Activated CD4-positive, alpha-beta T cell treated with anti-CD3 and anti-CD28 coated beads for 36 hours (primary cell): ENCODE data around the gene SPECC1L. TPM values are rescaled to one million over a fixed set of nuclear protein-coding genes. Genes with fewer than 3 reads are reported as not detected.
"Not testable (repeated sequence)": the region's sequence is repeated elsewhere in the genome, so short reads cannot be mapped to it uniquely, and the experiment has no call there.

ENCODE experiments used
- ATAC-seq: fragments of 200-7000 bp; cut with Tn5 transposase; one replicate; pipeline ENCODE4 v1.10.0; 2021; ENCODE audit warnings: mild to moderate bottlenecking, moderate library complexity
- CTCF ChIA-PET: fragments of 350-600 bp; sonication (Branson Sonifier 250); formaldehyde crosslinking; loops from one replicate; lab custom pipeline; 2021; ENCODE audit warnings: antibody characterized with exemption; lab: Charles Lee
- POLR2A ChIA-PET: fragments of 350-600 bp; sonication (Branson Sonifier 250); formaldehyde crosslinking; loops from one replicate; lab custom pipeline; 2021; ENCODE audit warnings: antibody characterized with exemption, inconsistent platforms; lab: Charles Lee
- DNase-seq: peaks from one replicate; pipeline ENCODE4 v3.0.0-alpha.2; 2020
- H3K27ac Mint-ChIP-seq: one replicate; pipeline ENCODE4 v1.8.0; 2021; ENCODE audit warnings: mixed read lengths
- H3K27me3 Mint-ChIP-seq: one replicate; pipeline ENCODE4 v1.8.0; 2021; ENCODE audit warnings: mixed read lengths
- H3K36me3 Mint-ChIP-seq: one replicate; pipeline ENCODE4 v1.8.0; 2021; ENCODE audit warnings: low read depth, mixed read lengths
- H3K4me1 Mint-ChIP-seq: one replicate; pipeline ENCODE4 v1.8.0; 2021; ENCODE audit warnings: mixed read lengths
- H3K4me3 Mint-ChIP-seq: one replicate; pipeline ENCODE4 v1.8.0; 2021; ENCODE audit warnings: mild to moderate bottlenecking, moderate library complexity, mixed read lengths
- H3K9me3 Mint-ChIP-seq: one replicate; pipeline ENCODE4 v1.8.0; 2021; ENCODE audit warnings: low read depth, mixed read lengths
- intact Hi-C, 2 experiments: fragments of 100-400 bp; cut with DNase I in 1 of 2; cut with micrococcal nuclease in 1 of 2; formaldehyde crosslinking; loops; one replicate each; pipeline versions ENCODE4 v1.14.2 to v1.15.1; 2022 to 2024; cut with DNase I, micrococcal nuclease
- total RNA-seq, 2 experiments: library from RNA; stranded (reverse); gene quantifications; one replicate each; pipeline ENCODE4 v1.2.3, GENCODE V29; 2021

The SPECC1L gene
- total RNA-seq, 2 experiments from 2014 or later: 31.5 to 38.2 TPM

DNA sequence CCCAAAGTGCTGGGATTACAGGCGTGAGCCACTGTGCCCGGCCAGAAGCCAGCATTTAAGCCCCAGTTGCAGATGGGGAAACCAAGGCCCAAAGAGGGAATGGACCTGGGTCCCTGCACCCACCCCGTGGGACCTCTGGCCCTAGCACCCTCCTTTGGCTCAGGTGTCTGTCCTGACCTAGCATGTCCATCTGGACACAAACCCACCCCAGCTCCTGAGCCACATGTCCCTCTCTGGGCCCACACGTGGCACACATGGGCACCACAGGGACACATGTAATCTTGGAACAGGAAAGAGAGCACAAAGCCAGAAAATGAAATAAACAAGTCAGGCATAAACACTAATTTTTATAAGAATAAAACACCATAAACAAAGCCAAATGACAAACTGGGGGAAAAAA lies 35.3 kb upstream of the SPECC1L start:
- CTCF ChIA-PET: no interaction called here
- Mint-ChIP-seq H3K4me3 (no peak overlapping the region), H3K27ac (no peak overlapping the region), H3K9me3 (no peaks in the 10 kb centered on the region), H3K27me3 (no peaks in the 10 kb centered on the region), H3K4me1 (peaks cover 2% of the 10 kb centered on the region), H3K36me3 (no peaks in the 10 kb centered on the region)
- DNase-seq: no peak
- POLR2A ChIA-PET: no interaction called here
- ATAC-seq: no peak
- intact Hi-C loops: no loop called here

DNA sequence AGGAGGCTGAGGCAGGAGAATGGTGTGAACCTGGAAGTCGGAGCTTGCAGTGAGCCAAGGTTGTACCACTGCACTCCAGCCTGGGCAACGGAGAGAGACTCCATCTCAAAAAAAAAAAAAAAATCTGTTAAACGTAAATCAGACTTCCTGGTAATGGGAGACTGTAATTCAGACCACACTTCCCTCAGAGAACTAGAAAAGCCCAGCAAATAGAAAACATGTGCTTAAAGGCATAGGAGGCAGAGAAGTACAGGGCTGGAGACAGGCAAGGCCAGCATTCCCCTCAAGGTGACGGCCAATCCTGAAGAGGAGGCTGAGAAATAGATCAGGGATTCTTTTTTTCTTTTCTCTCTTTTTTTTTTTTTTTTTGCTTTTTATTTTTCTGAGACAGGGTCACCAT lies 34.0 kb upstream of the SPECC1L start:
- no peak for DNase-seq
- no peak for ATAC-seq
- POLR2A ChIA-PET: no interaction called here
- CTCF ChIA-PET: interaction anchor here (1.1 kb wide), 1 partner anchor 47 kb away, joined by 3 read pairs; no protein-coding TSS in a partner anchor
- Mint-ChIP-seq H3K9me3 (no peaks in the 10 kb centered on the region), H3K27ac (no peak overlapping the region), H3K4me3 (no peak overlapping the region), H3K27me3 (no peaks in the 10 kb centered on the region), H3K36me3 (no peaks in the 10 kb centered on the region), H3K4me1 (peaks cover 10% of the 10 kb centered on the region)
- intact Hi-C loops: no loop called here

DNA sequence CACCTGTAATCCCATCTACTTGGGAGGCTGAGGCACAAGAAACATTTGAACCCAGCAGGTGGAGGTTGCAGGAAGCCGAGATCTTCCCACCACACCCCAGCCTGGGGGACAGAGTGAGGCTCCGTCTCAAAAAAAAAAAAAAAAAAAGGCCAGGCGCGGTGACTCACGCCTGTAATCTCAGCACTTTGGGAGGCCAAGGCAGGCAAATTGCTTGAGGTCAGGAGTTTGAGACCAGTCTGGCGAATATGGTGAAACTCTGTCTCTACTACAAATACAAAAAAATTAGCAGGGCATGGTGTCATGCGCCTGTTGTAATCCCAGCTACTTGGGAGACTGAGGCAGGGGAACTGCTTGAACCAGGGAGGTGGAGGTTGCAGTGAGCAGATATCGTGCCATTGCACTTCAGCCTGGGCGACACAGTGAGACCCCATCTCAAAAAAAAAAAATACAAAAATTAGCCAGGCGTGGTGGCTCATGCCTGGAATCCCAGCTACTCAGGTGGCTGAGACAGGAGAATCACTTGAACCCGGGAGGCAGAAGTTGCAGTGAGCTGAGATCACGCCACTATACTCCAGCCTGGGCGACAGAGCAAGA lies 32.4 kb upstream of the SPECC1L start:
- POLR2A ChIA-PET, H3K36me3 Mint-ChIP-seq, H3K4me3 Mint-ChIP-seq, H3K27me3 Mint-ChIP-seq, intact Hi-C loops, H3K9me3 Mint-ChIP-seq, ATAC-seq, DNase-seq, H3K27ac Mint-ChIP-seq: not testable (repeated sequence)
- H3K4me1 Mint-ChIP-seq: peaks cover 24% of the 10 kb centered on the region
- CTCF ChIA-PET: interaction anchor here (0.8 kb wide), 1 partner anchor 31 kb away, joined by 3 read pairs; no protein-coding TSS in a partner anchor

DNA sequence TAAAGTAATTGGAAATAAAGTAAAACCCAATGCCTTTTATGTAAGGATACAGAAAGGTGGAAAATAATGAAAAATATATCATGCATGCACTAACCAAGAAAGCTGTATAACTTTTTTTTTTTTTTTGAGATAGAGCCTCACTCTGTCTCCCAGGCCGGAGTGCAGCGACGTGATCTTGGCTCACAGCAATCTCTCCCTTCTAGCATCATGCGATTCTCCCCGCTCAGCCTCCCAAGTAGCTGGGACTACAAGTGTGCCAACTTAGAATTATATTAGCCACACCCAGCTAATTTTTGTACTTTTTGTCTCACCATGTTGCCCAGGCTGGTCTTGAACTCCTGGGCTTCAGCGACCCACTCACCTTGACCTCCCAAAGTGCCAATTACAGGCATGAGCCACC lies 30.2 kb upstream of the SPECC1L start:
- Mint-ChIP-seq H3K27me3 (no peaks in the 10 kb centered on the region), H3K4me3 (no peak overlapping the region), H3K27ac (no peak overlapping the region), H3K36me3 (no peaks in the 10 kb centered on the region), H3K9me3 (no peaks in the 10 kb centered on the region), H3K4me1 (peaks cover 36% of the 10 kb centered on the region)
- intact Hi-C loops: no loop called here
- DNase-seq: no peak
- no peak for ATAC-seq
- ChIA-PET POLR2A (no interaction called here), CTCF (no interaction called here)

DNA sequence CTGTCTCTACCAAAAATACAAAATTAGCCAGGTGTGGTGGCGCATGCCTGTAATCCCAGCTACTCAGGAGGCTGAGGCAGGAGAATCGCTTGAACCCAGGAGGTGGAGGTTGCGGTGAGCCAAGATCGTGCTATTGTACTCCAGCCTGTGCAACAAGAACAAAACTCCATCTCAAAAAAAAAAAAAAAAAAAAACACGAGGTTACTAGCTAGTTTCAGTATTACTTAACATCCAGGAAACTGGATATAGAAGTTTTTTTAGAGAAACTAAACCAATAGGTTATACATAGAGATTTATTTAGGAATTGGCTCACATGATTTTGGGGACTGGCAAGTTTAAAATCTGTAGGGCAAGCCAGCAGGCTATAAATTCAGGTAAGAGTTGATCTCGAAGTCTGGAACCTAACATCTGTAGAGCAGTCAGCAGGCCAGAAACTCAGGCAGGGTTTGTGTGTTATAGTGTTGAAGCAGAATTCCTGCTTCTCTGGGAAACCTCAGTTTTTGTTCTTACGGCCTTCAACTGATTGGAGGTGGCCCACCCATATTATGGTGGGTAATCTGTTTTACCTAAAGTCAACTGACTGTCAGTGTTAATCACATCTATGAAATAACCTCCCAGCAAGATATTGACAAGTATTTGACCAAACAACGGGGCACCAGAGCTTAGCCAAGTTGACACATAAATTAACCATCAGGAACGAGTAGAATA lies 29.5 kb upstream of the SPECC1L start:
- POLR2A ChIA-PET, H3K9me3 Mint-ChIP-seq, H3K27me3 Mint-ChIP-seq, ATAC-seq, intact Hi-C loops, DNase-seq, H3K4me3 Mint-ChIP-seq, H3K36me3 Mint-ChIP-seq: not testable (repeated sequence)
- Mint-ChIP-seq H3K4me1 (peaks cover 36% of the 10 kb centered on the region), H3K27ac (peak overlapping the region; percentile 19)
- CTCF ChIA-PET: interaction anchor here (1.5 kb wide), 1 partner anchor 10 kb away, joined by 5 read pairs; no protein-coding TSS in a partner anchor

DNA sequence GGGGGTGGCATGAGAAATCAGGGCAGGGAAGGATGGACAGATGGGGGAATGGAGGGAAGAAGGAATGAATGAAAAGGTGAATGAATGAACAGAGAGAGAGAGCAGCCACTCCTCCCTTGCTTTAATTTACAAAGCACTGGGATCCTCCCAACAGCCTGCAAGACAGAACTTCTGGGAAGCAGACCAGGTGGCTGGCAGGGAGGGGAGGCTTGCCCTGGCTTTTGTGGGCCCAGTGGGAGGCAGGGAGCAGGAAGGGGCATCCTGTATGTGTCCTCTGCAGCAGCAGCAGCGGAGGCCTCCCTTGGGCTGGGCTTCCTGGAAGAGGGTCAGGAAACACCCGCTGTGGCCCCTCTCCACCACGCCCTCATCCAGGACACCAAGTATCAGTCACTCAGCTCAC lies 27.2 kb upstream of the SPECC1L start:
- POLR2A ChIA-PET, H3K9me3 Mint-ChIP-seq, H3K36me3 Mint-ChIP-seq, intact Hi-C loops, ATAC-seq, H3K4me3 Mint-ChIP-seq, H3K27me3 Mint-ChIP-seq: not testable (repeated sequence)
- peaks cover 36% of the 10 kb centered on the region for H3K4me1 Mint-ChIP-seq
- peak; percentile 20 for DNase-seq
- CTCF ChIA-PET: interaction anchor here (1.5 kb wide), 1 partner anchor 9 kb away, joined by 5 read pairs; no protein-coding TSS in a partner anchor
- peak overlapping the region; percentile 58 for H3K27ac Mint-ChIP-seq

DNA sequence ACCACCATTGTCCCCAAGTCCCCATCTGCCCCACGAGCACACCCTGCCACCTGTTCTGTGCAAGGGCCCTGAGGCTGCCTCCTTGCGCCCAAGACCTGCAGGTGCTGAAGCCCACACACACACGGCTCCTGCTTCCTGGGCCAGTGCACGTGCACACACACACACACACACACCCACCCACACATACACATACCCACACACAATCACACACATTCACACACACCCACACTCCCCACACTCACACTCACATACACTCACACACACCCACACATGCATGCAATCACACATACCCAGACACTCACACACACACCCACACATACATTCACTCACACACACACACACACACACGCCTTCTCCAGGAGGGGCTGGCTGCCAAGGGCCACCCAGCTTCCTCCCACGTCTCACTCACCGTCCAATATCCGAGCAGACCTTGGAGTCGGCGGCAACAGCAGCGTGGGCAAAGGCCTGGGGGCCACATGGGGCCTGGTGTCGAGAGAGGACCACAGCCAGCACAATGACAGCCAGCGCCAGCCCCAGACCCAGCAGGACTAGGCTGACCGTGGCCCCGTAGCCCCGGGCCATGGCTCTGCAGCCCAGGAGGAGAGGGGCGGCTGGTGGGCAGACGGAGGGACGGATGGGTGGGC lies 26.4 kb upstream of the SPECC1L start:
- intact Hi-C loops: no loop called here
- Mint-ChIP-seq H3K27me3 (no peaks in the 10 kb centered on the region), H3K4me1 (peaks cover 36% of the 10 kb centered on the region), H3K36me3 (no peaks in the 10 kb centered on the region), H3K4me3 (no peak overlapping the region), H3K9me3 (no peaks in the 10 kb centered on the region), H3K27ac (peak overlapping the region; percentile 17)
- ChIA-PET CTCF (no interaction called here), POLR2A (no interaction called here)
- ATAC-seq: no peak
- no peak for DNase-seq

DNA sequence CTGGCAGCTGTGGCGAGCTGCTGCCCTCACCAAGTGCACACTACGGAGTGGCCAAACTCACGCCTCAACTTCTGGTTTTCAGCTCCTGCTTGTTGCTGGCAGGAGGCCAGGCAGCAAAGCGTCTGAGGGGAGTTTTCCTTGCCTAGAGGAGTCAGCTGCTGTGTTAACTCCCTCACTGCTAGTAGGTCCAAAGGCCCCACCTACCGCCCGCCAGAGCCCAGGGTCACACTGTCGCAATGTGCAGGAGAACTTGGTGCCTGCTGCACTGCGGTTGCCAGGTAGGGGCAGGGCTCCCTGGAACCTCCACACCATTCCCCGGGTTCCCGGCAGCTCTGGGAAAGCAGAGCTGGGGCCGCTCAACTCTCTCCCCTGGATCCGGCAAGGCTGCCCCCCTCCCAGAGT lies 25.6 kb upstream of the SPECC1L start, which contains the start of gene GGT5:
GGT5 (minus strand) TSS at position 53 of the 402 bp plus-strand sequence. CDS start 357 bp downstream, outside the sequence.
- Mint-ChIP-seq H3K4me1 (peaks cover 36% of the 10 kb centered on the region), H3K27ac (peak within 1 kb of the TSS; percentile 17)
- H3K36me3 Mint-ChIP-seq, CTCF ChIA-PET, ATAC-seq, POLR2A ChIA-PET, H3K27me3 Mint-ChIP-seq, DNase-seq, H3K4me3 Mint-ChIP-seq, H3K9me3 Mint-ChIP-seq, intact Hi-C loops: not testable (repeated sequence)

DNA sequence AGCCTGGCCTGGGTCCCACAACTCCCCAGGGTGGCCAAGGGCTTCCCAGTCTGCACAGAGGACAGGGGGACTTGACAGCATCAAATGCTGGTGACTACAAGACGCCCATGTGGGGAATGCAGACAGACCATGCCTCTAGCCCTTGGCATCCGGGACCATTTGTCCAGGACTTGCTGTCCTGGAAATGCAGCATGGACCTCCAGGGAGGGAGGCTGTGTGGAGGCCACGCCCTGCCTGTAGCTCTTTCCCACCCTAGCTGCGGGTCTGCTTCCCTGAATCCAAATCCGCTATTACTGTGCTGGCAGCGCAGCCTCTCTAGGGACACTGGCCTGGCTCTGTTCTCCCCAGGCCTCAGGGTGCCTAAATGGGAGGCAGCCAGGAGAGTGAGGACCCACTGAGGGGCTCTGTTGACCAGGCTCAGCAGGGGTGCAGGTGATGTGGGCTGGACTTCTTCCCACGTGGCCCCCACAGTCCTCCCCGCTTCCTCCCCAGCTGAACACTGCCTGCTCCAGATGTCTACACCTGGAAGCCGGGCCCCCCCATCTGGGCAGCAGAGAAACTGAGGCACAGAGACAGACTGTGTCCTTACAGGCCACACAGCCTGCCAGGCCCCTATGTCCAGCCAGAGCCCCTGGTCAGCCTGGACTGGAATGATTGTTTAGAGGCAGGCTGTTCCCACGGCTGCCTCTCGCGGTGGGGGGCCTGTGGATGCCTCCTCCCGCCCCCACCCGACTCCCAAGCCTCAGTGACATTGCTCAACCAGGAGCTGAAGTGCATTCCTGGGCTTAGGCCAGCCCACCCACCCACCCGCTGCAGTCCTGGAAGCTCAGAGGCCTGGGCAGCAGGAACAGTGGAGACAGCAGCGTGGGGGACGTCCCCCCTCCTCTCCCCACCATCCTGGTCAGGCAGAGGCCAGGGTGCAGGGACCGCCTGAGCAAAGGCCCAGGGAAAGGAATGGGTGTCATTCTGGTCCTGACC lies 24.8 kb upstream of the SPECC1L start:
- H3K36me3 Mint-ChIP-seq, H3K27me3 Mint-ChIP-seq, H3K27ac Mint-ChIP-seq, DNase-seq, CTCF ChIA-PET, H3K4me3 Mint-ChIP-seq, intact Hi-C loops, POLR2A ChIA-PET, ATAC-seq, H3K9me3 Mint-ChIP-seq: not testable (repeated sequence)
- peaks cover 32% of the 10 kb centered on the region for H3K4me1 Mint-ChIP-seq

DNA sequence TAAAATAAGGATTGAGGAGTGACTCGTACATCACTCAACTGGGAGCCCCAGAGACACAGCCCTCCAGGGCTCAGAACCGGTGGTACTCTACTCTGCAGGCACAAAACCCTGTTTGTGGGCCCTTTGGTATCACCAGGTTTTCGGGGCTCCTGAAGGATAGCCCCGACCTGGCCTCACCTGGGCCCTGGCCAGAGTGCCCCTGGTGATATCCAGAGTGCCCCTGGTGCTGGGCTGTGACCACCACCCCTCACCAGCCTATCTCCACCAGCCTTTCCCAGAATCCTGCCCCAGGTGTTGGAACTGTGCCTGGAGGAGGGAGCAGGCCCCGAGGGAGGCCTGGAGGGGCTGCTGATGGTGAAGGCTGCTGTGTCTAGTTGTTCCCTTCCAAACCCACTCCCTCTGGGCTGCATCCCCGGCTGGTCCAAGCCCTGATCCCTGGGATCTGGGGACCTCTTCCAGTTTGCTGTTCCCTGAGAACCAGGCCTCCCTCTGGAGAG lies 23.6 kb upstream of the SPECC1L start:
- Mint-ChIP-seq H3K27ac (no peak overlapping the region), H3K4me3 (no peak overlapping the region), H3K4me1 (peaks cover 24% of the 10 kb centered on the region), H3K36me3 (no peaks in the 10 kb centered on the region), H3K27me3 (no peaks in the 10 kb centered on the region), H3K9me3 (no peaks in the 10 kb centered on the region)
- DNase-seq: no peak
- intact Hi-C loops: loop anchor here in 1 of 2 experiments (1.0 kb wide), 1 partner anchor 58 kb away; no protein-coding TSS in a partner anchor
- ATAC-seq: no peak
- POLR2A ChIA-PET: no interaction called here
- CTCF ChIA-PET: interaction anchor here (0.6 to 1.5 kb wide), 2 partner anchors 13 to 17 kb away, joined by 3 read pairs; no protein-coding TSS in a partner anchor
